Endothelial cell of umbilical vein (primary cell): ENCODE measurements around the gene VPS45. TPM values are rescaled to one million over a fixed set of nuclear protein-coding genes. Genes with fewer than 3 reads are reported as not detected.

Source experiments
- BruUV-seq: library from RNA; stranded (reverse); fragments of 400-500 nt; replicated peaks from 2 replicates; lab custom pipeline; 2021; lab: Mats Ljungman, UMichigan
- CTCF ChIA-PET: fragments of 300-600, 350-600 bp; sonication (Branson Sonifier 250); formaldehyde crosslinking; loops from one replicate; lab custom pipeline; 2021; ENCODE audit warnings: antibody characterized with exemption, inconsistent platforms; lab: Charles Lee
- POLR2A ChIA-PET: fragments of 300-600, 350-600 bp; sonication (Branson Sonifier 250); formaldehyde crosslinking; loops from one replicate; lab custom pipeline; 2021; ENCODE audit warnings: antibody characterized with exemption, inconsistent platforms; lab: Charles Lee
- DNase-seq: peaks from one replicate; pipeline ENCODE4 v3.0.0-alpha.2; 2011; ENCODE audit warnings: low read depth, low spot score
- FAIRE-seq: peaks from 2 replicates; lab custom pipeline; 2011; peaks lifted over from hg19 to GRCh38; lab: Jason Lieb, UNC
- H2AFZ ChIP-seq: 2 replicates; pipeline ENCODE4 v1.6.0; 2012; ENCODE audit warnings: low read depth, low read length, control low read depth, inconsistent platforms
- H3K27ac ChIP-seq: 2 replicates; pipeline ENCODE4 v1.5.1; 2011; ENCODE audit warnings: low read depth, mild to moderate bottlenecking, control low read depth, low read length, moderate library complexity; ENCODE audit not compliant: insufficient read depth
- H3K27me3 ChIP-seq, 2 experiments: 2 replicates each; pipeline versions ENCODE4 v1.6.0 to v1.6.1; 2011; ENCODE audit warnings: low read length in 2 of 2, mixed read lengths in 1 of 2; ENCODE audit not compliant: control insufficient read depth in 2 of 2, insufficient read depth in 2 of 2
- H3K36me3 ChIP-seq, 2 experiments: 2 replicates in 1 of 2; 3 replicates in 1 of 2; pipeline ENCODE4 v1.5.1; 2011; ENCODE audit warnings: low read length in 2 of 2, mild to moderate bottlenecking in 1 of 2, moderate library complexity in 1 of 2; ENCODE audit not compliant: control insufficient read depth in 2 of 2, insufficient read depth in 2 of 2; ENCODE audit errors: extremely low read depth in 1 of 2
- H3K4me1 ChIP-seq: 3 replicates; pipeline ENCODE4 v1.5.1; 2011; ENCODE audit warnings: mild to moderate bottlenecking, low read length; ENCODE audit not compliant: control insufficient read depth, insufficient read depth; ENCODE audit errors: extremely low read depth
- H3K4me2 ChIP-seq: 2 replicates; pipeline ENCODE4 v1.6.1; 2011; ENCODE audit warnings: low read length, control low read depth, mixed read lengths; ENCODE audit not compliant: insufficient read depth
- H3K4me3 ChIP-seq, 3 experiments: fragments of 200-600 bp in 1 of 3; sonication (generic), shearing (Covaris generic) in 1 of 3; replicated peaks in 1 of 3; 2 replicates each; pipeline ENCODE4 v1.5.1; 2011 to 2016; ENCODE audit warnings: control low read depth in 3 of 3, low read length in 3 of 3, mild to moderate bottlenecking in 2 of 3, inconsistent platforms in 1 of 3, low read depth in 1 of 3, moderate library complexity in 1 of 3; ENCODE audit not compliant: insufficient read depth in 1 of 3
- H3K79me2 ChIP-seq: 2 replicates; pipeline ENCODE4 v1.6.0; 2012; ENCODE audit warnings: low read length, inconsistent platforms; ENCODE audit not compliant: control insufficient read depth, insufficient read depth
- H3K9ac ChIP-seq: replicated peaks from 2 replicates; pipeline ENCODE3; 2011; ENCODE audit warnings: low read length, control low read depth; ENCODE audit not compliant: insufficient read depth; ENCODE audit errors: extremely low read depth
- H3K9me1 ChIP-seq: replicated peaks from 3 replicates; pipeline ENCODE4 v1.6.0; 2011; ENCODE audit warnings: mild to moderate bottlenecking, low read length; ENCODE audit not compliant: control insufficient read depth, insufficient read depth; ENCODE audit errors: extremely low read depth
- H3K9me3 ChIP-seq: replicated peaks from 2 replicates; pipeline ENCODE4 v1.5.1; 2012; ENCODE audit warnings: low read length, inconsistent platforms; ENCODE audit not compliant: control insufficient read depth, insufficient read depth
- H4K20me1 ChIP-seq: replicated peaks from 2 replicates; pipeline ENCODE3; 2011; ENCODE audit warnings: mild to moderate bottlenecking, low read length; ENCODE audit not compliant: control insufficient read depth, insufficient read depth; ENCODE audit errors: extremely low read depth
- CTCF ChIP-seq, 2 donors: IDR thresholded peaks; 1 replicate in 1 of 2; 2 replicates in 1 of 2; pipeline ENCODE4 v1.5.1; 2011; ENCODE audit warnings: low read length in 2 of 2, mild to moderate bottlenecking in 2 of 2, moderate library complexity in 2 of 2, control low read depth in 1 of 2, inconsistent platforms in 1 of 2, low read depth in 1 of 2; ENCODE audit not compliant: insufficient read depth in 1 of 2; ENCODE audit errors: extremely low read depth in 1 of 2
- GATA2 ChIP-seq: IDR thresholded peaks from 2 replicates; pipeline ENCODE4 v1.7.0; 2011; ENCODE audit warnings: low read depth, mild to moderate bottlenecking, moderate library complexity, mixed read lengths, low read length; ENCODE audit not compliant: insufficient read length, insufficient read depth
- JUN ChIP-seq: IDR thresholded peaks from 2 replicates; pipeline ENCODE4 v1.6.1; 2011; ENCODE audit warnings: borderline replicate concordance, low read depth; ENCODE audit not compliant: insufficient read length, insufficient read depth
- MAX ChIP-seq: IDR thresholded peaks from 2 replicates; pipeline ENCODE4 v1.6.1; 2011; ENCODE audit not compliant: insufficient read depth, insufficient read length
- MYC ChIP-seq: IDR thresholded peaks from one replicate; pipeline ENCODE4 v1.6.1; 2011; ENCODE audit warnings: mild to moderate bottlenecking, low read depth, low read length
- dilution Hi-C: fragments of 300-500 bp; cut with MboI; formaldehyde crosslinking; loops from one replicate; pipeline ENCODE4 v1.15.0; 2019; ENCODE audit warnings: low sequenced_read_pairs; ENCODE audit not compliant: extremely low pct_ligation_motif_present
- intact Hi-C: fragments of 100-400 bp; cut with micrococcal nuclease; formaldehyde crosslinking; loops from one replicate; pipeline ENCODE4 v1.10.0; 2022
- polyA plus RNA-seq, 4 experiments: library from polyadenylated mRNA; depleted of rRNA in 3 of 4; stranded (reverse) in 3 of 4; unstranded in 1 of 4; fragments of >200 nt; gene quantifications; 2 replicates each; pipeline versions ENCODE4 v1.2.1 to v1.2.3, GENCODE V29; 2011 to 2012; ENCODE audit warnings: missing spikeins in 1 of 4
- total RNA-seq: library from RNA; stranded (reverse); gene quantifications from 2 replicates; pipeline ENCODE4 v1.2.3, GENCODE V29; 2021

VPS45 gene
- total and polyA plus RNA-seq, 2 donors (not counting 3 experiments of a cell fraction or from before 2014, with no cell fraction given), result 24.8 to 43.7 TPM

GRCh38 chr1:150118716-150119115 lies 51.1 kb downstream of the VPS45 start:
- BruUV-seq, result no TSS peak
- POLR2A ChIA-PET, result no interaction called here
- Histone ChIP-seq H3K27me3 (no peaks in the 10 kb centered on the region), H4K20me1 (no peaks in the 10 kb centered on the region), H3K27ac (no peak overlapping the region), H3K79me2 (no peaks in the 10 kb centered on the region), H3K9me3 (no peaks in the 10 kb centered on the region), H3K9ac (no peak overlapping the region), H3K4me3 (no peak overlapping the region), H3K36me3 (no peaks in the 10 kb centered on the region), H3K9me1 (no peaks in the 10 kb centered on the region), H3K4me2 (no peak overlapping the region), H2AFZ (no peak overlapping the region), H3K4me1 (no peaks in the 10 kb centered on the region)
- dilution Hi-C loops, result no loop called here
- CTCF ChIA-PET, result no interaction called here
- no peak for FAIRE-seq
- intact Hi-C loops, result no loop called here
- no peak for TF ChIP-seq JUN
- TF ChIP-seq CTCF (IDR thresholded peaks at IDR 0.05; ENCODE audit: extremely low read depth in 1 of 2, insufficient read depth in 1 of 2, low read depth in 1 of 2, low read length in 2 of 2), result no peak
- TF ChIP-seq GATA2, result no peak
- TF ChIP-seq MAX, result no peak
- TF ChIP-seq MYC, result no peak
- DNase-seq, result peak; percentile 16
